Measurements from ENCODE around the gene ATN1. TPM values are rescaled to one million over a fixed set of nuclear protein-coding genes. Genes with fewer than 3 reads are reported as not detected.
A peak's percentile ranks its signal among the peaks of the same experiment; 100 is the strongest.

ATN1 gene
- total RNA-seq, 1 donor from 2014 or later: 8.9 TPM

DNA sequence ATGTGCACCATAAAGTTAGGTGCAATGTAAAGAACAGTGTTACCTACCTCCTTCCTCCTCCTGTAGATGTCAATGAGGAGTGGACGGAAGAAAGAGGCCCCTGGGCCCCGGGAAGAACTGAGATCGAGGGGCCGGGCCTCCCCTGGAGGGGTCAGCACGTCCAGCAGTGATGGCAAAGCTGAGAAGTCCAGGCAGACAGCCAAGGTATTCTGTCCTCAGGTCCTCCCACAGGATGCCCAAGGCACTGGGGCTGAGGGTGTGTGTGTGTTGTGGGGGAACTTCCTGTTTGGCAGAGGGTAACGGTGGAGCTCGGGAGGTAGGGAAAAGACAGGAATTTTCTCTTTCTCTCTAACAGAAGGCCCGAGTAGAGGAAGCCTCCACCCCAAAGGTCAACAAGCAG, 6.4 kb downstream of the ATN1 start:
- Histone ChIP-seq H3F3A (ENCODE audit: low read depth) (peaks cover 55% of the 10 kb centered on the region), H3K4me1 (peaks cover 24% of the 10 kb centered on the region), H3K27ac (no peak overlapping the region), H3K27me3 (no peaks in the 10 kb centered on the region), H3K9me3 (ENCODE audit: low read depth) (no peaks in the 10 kb centered on the region), H3K9ac (no peak overlapping the region), H3K36me3 (no peaks in the 10 kb centered on the region), H3K4me3 (no peak overlapping the region), H2AFZ (replicated peaks) (no peak overlapping the region), H3K4me2 (no peak overlapping the region), H3K79me2 (ENCODE audit: low read depth) (peaks cover 64% of the 10 kb centered on the region), H4K20me1 (ENCODE audit: low read depth) (peaks cover 67% of the 10 kb centered on the region)
- peaks cover 27% of the 10 kb centered on the region for H3K36me3 Mint-ChIP-seq
- H3K4me3 Mint-ChIP-seq: peak overlapping the region; percentile 23
- no peak for DNase-seq (ENCODE audit: low spot score)
- TF ChIP-seq EZH2phosphoT487 (IDR thresholded peaks at IDR 0.05) (no peak), EZH2 (IDR thresholded peaks at IDR 0.05) (no peak)
- TF ChIP-seq, protein P1, sequence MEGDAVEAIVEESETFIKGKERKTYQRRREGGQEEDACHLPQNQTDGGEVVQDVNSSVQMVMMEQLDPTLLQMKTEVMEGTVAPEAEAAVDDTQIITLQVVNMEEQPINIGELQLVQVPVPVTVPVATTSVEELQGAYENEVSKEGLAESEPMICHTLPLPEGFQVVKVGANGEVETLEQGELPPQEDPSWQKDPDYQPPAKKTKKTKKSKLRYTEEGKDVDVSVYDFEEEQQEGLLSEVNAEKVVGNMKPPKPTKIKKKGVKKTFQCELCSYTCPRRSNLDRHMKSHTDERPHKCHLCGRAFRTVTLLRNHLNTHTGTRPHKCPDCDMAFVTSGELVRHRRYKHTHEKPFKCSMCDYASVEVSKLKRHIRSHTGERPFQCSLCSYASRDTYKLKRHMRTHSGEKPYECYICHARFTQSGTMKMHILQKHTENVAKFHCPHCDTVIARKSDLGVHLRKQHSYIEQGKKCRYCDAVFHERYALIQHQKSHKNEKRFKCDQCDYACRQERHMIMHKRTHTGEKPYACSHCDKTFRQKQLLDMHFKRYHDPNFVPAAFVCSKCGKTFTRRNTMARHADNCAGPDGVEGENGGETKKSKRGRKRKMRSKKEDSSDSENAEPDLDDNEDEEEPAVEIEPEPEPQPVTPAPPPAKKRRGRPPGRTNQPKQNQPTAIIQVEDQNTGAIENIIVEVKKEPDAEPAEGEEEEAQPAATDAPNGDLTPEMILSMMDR (IDR thresholded peaks at IDR 0.05): no peak
- peaks cover 20% of the 10 kb centered on the region for H3K27me3 Mint-ChIP-seq (ENCODE audit: insufficient read depth, low read depth)
- no peak overlapping the region for H3K27ac Mint-ChIP-seq
- peaks cover 57% of the 10 kb centered on the region for H3K4me1 Mint-ChIP-seq
- H3K9me3 Mint-ChIP-seq: peaks cover 2% of the 10 kb centered on the region

DNA sequence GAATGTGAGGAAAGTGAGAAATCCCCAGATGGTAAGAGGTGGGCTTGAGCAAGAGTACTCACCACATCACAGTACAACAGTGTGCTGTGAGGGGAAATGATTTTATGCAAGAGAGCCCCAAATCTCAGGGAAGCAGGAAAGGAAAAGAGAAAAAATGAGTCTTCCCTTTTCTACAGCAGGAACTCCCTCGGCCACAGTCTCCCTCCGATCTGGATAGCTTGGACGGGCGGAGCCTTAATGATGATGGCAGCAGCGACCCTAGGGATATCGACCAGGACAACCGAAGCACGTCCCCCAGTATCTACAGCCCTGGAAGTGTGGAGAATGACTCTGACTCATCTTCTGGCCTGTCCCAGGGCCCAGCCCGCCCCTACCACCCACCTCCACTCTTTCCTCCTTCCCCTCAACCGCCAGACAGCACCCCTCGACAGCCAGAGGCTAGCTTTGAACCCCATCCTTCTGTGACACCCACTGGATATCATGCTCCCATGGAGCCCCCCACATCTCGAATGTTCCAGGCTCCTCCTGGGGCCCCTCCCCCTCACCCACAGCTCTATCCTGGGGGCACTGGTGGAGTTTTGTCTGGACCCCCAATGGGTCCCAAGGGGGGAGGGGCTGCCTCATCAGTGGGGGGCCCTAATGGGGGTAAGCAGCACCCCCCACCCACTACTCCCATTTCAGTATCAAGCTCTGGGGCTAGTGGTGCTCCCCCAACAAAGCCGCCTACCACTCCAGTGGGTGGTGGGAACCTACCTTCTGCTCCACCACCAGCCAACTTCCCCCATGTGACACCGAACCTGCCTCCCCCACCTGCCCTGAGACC, 7.8 kb downstream of the ATN1 start:
- Histone ChIP-seq H3F3A (ENCODE audit: low read depth) (peaks cover 66% of the 10 kb centered on the region), H3K4me3 (no peak overlapping the region), H3K36me3 (no peaks in the 10 kb centered on the region), H3K27me3 (no peaks in the 10 kb centered on the region), H3K4me2 (no peak overlapping the region), H3K79me2 (ENCODE audit: low read depth) (peaks cover 59% of the 10 kb centered on the region), H4K20me1 (ENCODE audit: low read depth) (peaks cover 52% of the 10 kb centered on the region), H3K4me1 (peaks cover 11% of the 10 kb centered on the region), H3K9ac (no peak overlapping the region), H3K9me3 (ENCODE audit: low read depth) (no peaks in the 10 kb centered on the region), H3K27ac (no peak overlapping the region), H2AFZ (replicated peaks) (no peak overlapping the region)
- Mint-ChIP-seq H3K9me3 (peaks cover 2% of the 10 kb centered on the region), H3K4me3 (peak overlapping the region; percentile 36), H3K36me3 (peaks cover 35% of the 10 kb centered on the region), H3K27me3 (ENCODE audit: insufficient read depth, low read depth) (peaks cover 32% of the 10 kb centered on the region), H3K27ac (peak overlapping the region; percentile 54), H3K4me1 (peaks cover 48% of the 10 kb centered on the region)
- no peak for DNase-seq (ENCODE audit: low spot score)
- TF ChIP-seq, protein P1 (IDR thresholded peaks at IDR 0.05): no peak
- no peak for TF ChIP-seq EZH2phosphoT487 (IDR thresholded peaks at IDR 0.05)
- TF ChIP-seq EZH2 (IDR thresholded peaks at IDR 0.05): no peak

- Histone ChIP-seq H3K27ac (peak overlapping the region; percentile 89), H3K79me2 (ENCODE audit: low read depth) (peaks cover 52% of the 10 kb centered on the region), H4K20me1 (ENCODE audit: low read depth) (peaks cover 46% of the 10 kb centered on the region), H3K36me3 (no peaks in the 10 kb centered on the region), H3K4me3 (no peak overlapping the region), H3K27me3 (no peaks in the 10 kb centered on the region), H3K9me3 (ENCODE audit: low read depth) (no peaks in the 10 kb centered on the region), H2AFZ (replicated peaks) (no peak overlapping the region), H3K4me1 (peaks cover 11% of the 10 kb centered on the region), H3F3A (ENCODE audit: low read depth) (peaks cover 69% of the 10 kb centered on the region), H3K9ac (no peak overlapping the region), H3K4me2 (no peak overlapping the region)
- peaks cover 44% of the 10 kb centered on the region for H3K4me1 Mint-ChIP-seq
- TF ChIP-seq EZH2 (IDR thresholded peaks at IDR 0.05) (no peak), EZH2phosphoT487 (IDR thresholded peaks at IDR 0.05) (no peak)
- TF ChIP-seq, protein P1 (IDR thresholded peaks at IDR 0.05): no peak
- peaks cover 35% of the 10 kb centered on the region for H3K36me3 Mint-ChIP-seq
- no peak overlapping the region for H3K27ac Mint-ChIP-seq
- peaks cover 32% of the 10 kb centered on the region for H3K27me3 Mint-ChIP-seq (ENCODE audit: insufficient read depth, low read depth)
- H3K4me3 Mint-ChIP-seq: peak overlapping the region; percentile 74
- DNase-seq (ENCODE audit: low spot score): no peak
- peaks cover 2% of the 10 kb centered on the region for H3K9me3 Mint-ChIP-seq
Observed at GRCh38 chr12:6936194-6936635, 8.5 kb downstream of the ATN1 start.

Data from neural progenitor cell (in vitro differentiated cells).